ENCODE measurements around the gene YTHDF1. TPM values are rescaled to one million over a fixed set of nuclear protein-coding genes. Genes with fewer than 3 reads are reported as not detected.

The YTHDF1 gene
- polyA plus RNA-seq, 2 of the 4 experiments (the other 2 are of a cell fraction) = 31.8 to 37.9 TPM

DNA sequence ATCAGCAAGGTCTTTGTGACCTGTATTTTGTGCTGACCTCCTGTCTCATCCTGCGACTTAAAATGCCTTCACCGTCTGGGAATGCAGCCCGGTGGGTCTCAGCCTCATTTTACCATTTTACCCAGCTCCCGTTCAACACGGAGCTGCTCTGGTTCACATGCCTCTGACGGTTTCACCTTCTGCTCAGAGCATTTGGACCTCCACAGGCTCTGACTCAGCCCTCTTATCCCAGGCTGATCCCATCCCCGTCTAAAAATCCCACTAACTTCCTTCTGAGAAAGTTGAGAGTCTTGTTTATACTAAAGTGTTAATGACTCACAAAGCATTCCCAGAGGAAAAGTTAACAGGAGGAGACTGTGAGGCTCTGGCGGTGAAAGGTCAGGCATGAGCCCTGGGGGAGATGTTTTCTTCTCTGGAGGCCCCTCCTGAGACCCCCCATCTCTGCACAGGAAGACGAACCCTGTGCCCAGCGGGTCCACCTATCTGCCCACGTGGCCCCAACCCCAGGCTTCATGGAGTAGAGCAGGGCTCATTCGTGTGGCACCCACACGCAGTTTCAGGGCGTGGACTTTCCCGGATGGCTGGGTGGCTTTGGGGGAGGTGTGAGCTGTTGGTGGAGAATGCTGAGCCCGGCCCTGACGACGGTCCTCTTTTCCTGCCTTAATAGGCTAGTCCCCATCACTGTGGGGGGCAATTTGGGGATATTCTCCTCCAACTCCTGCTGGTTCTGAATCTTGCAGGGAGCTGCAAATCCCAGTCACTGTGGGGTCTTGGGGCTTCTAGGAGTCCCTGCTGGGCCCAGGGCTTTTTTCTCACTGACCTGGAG lies 16.5 kb upstream of the YTHDF1 start (continued):
- TF ChIP-seq, protein P1, sequence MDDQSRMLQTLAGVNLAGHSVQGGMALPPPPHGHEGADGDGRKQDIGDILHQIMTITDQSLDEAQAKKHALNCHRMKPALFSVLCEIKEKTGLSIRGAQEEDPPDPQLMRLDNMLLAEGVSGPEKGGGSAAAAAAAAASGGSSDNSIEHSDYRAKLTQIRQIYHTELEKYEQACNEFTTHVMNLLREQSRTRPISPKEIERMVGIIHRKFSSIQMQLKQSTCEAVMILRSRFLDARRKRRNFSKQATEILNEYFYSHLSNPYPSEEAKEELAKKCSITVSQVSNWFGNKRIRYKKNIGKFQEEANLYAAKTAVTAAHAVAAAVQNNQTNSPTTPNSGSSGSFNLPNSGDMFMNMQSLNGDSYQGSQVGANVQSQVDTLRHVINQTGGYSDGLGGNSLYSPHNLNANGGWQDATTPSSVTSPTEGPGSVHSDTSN (IDR thresholded peaks at IDR 0.05) = peak; percentile 30
- TF ChIP-seq, protein P2, sequence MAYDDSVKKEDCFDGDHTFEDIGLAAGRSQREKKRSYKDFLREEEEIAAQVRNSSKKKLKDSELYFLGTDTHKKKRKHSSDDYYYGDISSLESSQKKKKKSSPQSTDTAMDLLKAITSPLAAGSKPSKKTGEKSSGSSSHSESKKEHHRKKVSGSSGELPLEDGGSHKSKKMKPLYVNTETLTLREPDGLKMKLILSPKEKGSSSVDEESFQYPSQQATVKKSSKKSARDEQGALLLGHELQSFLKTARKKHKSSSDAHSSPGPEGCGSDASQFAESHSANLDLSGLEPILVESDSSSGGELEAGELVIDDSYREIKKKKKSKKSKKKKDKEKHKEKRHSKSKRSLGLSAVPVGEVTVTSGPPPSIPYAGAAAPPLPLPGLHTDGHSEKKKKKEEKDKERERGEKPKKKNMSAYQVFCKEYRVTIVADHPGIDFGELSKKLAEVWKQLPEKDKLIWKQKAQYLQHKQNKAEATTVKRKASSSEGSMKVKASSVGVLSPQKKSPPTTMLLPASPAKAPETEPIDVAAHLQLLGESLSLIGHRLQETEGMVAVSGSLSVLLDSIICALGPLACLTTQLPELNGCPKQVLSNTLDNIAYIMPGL (CRISPR knock-in tag; IDR thresholded peaks at IDR 0.05; ENCODE audit: borderline replicate concordance) = no peak
- TF ChIP-seq, protein P3, sequence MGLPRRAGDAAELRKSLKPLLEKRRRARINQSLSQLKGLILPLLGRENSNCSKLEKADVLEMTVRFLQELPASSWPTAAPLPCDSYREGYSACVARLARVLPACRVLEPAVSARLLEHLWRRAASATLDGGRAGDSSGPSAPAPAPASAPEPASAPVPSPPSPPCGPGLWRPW (IDR thresholded peaks at IDR 0.05) = 0 out of 2 replicates have a peak, but pooled peaks have one; percentile 32
- TF ChIP-seq FOSB (CRISPR knock-in tag; IDR thresholded peaks at IDR 0.05) (no peak; the same call in 1 of the 2 replicates), TP53 (CRISPR knock-in tag; IDR thresholded peaks at IDR 0.05) (0 out of 2 replicates have a peak, but pooled peaks have one; percentile 60), HDAC2 (IDR thresholded peaks at IDR 0.05) (no peak), JUNB (IDR thresholded peaks at IDR 0.05) (peak; percentile 96), HOXA7 (CRISPR knock-in tag; IDR thresholded peaks at IDR 0.05) (no peak), JUN (IDR thresholded peaks at IDR 0.05) (peak; percentile 92 to 96), PHF8 (IDR thresholded peaks at IDR 0.05; ENCODE audit: borderline replicate concordance, low read depth) (no peak), RARB (CRISPR knock-in tag; IDR thresholded peaks at IDR 0.05) (no peak; the same call in 1 of the 2 replicates), POLR2A (IDR thresholded peaks at IDR 0.05; ENCODE audit: low read length) (no peak), CHD2 (IDR thresholded peaks at IDR 0.05; ENCODE audit: low read length, partially characterized antibody) (no peak)
- TF ChIP-seq, protein P4, sequence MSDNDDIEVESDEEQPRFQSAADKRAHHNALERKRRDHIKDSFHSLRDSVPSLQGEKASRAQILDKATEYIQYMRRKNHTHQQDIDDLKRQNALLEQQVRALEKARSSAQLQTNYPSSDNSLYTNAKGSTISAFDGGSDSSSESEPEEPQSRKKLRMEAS (IDR thresholded peaks at IDR 0.05) = peak; percentile 92
- TF ChIP-seq, protein P5, sequence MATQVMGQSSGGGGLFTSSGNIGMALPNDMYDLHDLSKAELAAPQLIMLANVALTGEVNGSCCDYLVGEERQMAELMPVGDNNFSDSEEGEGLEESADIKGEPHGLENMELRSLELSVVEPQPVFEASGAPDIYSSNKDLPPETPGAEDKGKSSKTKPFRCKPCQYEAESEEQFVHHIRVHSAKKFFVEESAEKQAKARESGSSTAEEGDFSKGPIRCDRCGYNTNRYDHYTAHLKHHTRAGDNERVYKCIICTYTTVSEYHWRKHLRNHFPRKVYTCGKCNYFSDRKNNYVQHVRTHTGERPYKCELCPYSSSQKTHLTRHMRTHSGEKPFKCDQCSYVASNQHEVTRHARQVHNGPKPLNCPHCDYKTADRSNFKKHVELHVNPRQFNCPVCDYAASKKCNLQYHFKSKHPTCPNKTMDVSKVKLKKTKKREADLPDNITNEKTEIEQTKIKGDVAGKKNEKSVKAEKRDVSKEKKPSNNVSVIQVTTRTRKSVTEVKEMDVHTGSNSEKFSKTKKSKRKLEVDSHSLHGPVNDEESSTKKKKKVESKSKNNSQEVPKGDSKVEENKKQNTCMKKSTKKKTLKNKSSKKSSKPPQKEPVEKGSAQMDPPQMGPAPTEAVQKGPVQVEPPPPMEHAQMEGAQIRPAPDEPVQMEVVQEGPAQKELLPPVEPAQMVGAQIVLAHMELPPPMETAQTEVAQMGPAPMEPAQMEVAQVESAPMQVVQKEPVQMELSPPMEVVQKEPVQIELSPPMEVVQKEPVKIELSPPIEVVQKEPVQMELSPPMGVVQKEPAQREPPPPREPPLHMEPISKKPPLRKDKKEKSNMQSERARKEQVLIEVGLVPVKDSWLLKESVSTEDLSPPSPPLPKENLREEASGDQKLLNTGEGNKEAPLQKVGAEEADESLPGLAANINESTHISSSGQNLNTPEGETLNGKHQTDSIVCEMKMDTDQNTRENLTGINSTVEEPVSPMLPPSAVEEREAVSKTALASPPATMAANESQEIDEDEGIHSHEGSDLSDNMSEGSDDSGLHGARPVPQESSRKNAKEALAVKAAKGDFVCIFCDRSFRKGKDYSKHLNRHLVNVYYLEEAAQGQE (IDR thresholded peaks at IDR 0.05) = no peak
- TF ChIP-seq, protein P6, sequence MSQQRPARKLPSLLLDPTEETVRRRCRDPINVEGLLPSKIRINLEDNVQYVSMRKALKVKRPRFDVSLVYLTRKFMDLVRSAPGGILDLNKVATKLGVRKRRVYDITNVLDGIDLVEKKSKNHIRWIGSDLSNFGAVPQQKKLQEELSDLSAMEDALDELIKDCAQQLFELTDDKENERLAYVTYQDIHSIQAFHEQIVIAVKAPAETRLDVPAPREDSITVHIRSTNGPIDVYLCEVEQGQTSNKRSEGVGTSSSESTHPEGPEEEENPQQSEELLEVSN (IDR thresholded peaks at IDR 0.05; ENCODE audit: borderline replicate concordance, low read depth) = no peak; the same call in 1 of the 2 replicates

DNA sequence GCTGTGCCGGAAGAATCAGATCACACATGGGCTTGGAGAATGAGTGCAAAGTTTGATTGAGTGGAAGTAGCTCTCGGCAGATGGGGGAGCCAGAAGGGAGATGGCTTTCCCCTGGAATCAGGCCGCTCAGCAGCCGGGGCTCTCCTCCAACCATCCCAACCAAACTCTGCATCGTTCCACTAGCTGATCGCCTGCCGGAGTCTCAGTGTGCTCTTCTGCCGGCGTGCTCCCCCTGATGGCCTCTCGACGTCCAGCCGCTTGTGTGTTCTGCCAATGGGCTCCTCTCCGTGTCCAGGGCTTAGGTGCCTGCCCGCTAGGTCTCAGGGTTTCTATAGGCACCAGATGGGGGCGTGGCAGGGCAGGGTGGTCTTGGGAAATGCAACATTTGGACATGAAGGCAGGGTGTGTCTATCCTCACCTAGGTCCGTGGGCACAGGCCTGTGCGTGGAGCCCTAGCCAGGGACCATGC lies 14.9 kb upstream of the YTHDF1 start:
- Histone ChIP-seq H3K9me3 (no peaks in the 10 kb centered on the region), H3K4me1 (peaks cover 90% of the 10 kb centered on the region), H3K27ac (peak overlapping the region; percentile 96 to 99), H3K4me2 (peak overlapping the region; percentile 73), H3K4me3 (no peak overlapping the region)
- DNase-seq (ENCODE audit: low read depth in 1 of 2, low spot score in 1 of 2) = peak in 1 of 2 experiments; percentile 56
- CTCF ChIA-PET = interaction anchor here (0.7 to 8.9 kb wide), 7 partner anchors 7 to 60 kb away, joined by 3 to 178 read pairs (median 5); partner anchors contain the start of gene YTHDF1
- 82% methylated on average over 16 of the region's 17 CpGs for WGBS (ENCODE audit: missing lambda C conversion rate)
- ATAC-seq = no peak
- no peak for FAIRE-seq
- TF ChIP-seq FOXS1 (CRISPR knock-in tag; IDR thresholded peaks at IDR 0.05) (no peak), ZFP36 (IDR thresholded peaks at IDR 0.05; ENCODE audit: borderline replicate concordance, partially characterized antibody) (no peak), BHLHE40 (IDR thresholded peaks at IDR 0.05; ENCODE audit: low read depth, low read length) (no peak), NFE2L2 (conservative IDR thresholded peaks at IDR 0.05; ENCODE audit: low read length) (no peak), ZSCAN20 (CRISPR knock-in tag; IDR thresholded peaks at IDR 0.05) (no peak), CEBPB (IDR thresholded peaks at IDR 0.05) (no peak), FOSL2 (IDR thresholded peaks at IDR 0.05) (no peak), FOSL2 (CRISPR knock-in tag; IDR thresholded peaks at IDR 0.05) (no peak), GATA3 (IDR thresholded peaks at IDR 0.05; ENCODE audit: borderline replicate concordance) (no peak), ZC3H11A (IDR thresholded peaks at IDR 0.05) (no peak)
- TF ChIP-seq, protein P7, sequence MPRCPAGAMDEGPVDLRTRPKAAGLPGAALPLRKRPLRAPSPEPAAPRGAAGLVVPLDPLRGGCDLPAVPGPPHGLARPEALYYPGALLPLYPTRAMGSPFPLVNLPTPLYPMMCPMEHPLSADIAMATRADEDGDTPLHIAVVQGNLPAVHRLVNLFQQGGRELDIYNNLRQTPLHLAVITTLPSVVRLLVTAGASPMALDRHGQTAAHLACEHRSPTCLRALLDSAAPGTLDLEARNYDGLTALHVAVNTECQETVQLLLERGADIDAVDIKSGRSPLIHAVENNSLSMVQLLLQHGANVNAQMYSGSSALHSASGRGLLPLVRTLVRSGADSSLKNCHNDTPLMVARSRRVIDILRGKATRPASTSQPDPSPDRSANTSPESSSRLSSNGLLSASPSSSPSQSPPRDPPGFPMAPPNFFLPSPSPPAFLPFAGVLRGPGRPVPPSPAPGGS (IDR thresholded peaks at IDR 0.05) = no peak
- TF ChIP-seq, protein P8, sequence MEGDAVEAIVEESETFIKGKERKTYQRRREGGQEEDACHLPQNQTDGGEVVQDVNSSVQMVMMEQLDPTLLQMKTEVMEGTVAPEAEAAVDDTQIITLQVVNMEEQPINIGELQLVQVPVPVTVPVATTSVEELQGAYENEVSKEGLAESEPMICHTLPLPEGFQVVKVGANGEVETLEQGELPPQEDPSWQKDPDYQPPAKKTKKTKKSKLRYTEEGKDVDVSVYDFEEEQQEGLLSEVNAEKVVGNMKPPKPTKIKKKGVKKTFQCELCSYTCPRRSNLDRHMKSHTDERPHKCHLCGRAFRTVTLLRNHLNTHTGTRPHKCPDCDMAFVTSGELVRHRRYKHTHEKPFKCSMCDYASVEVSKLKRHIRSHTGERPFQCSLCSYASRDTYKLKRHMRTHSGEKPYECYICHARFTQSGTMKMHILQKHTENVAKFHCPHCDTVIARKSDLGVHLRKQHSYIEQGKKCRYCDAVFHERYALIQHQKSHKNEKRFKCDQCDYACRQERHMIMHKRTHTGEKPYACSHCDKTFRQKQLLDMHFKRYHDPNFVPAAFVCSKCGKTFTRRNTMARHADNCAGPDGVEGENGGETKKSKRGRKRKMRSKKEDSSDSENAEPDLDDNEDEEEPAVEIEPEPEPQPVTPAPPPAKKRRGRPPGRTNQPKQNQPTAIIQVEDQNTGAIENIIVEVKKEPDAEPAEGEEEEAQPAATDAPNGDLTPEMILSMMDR (IDR thresholded peaks at IDR 0.05) = no peak
- POLR2A ChIA-PET = no interaction called here
